Uterus (tissue), 2 donors: Measurements from ENCODE around the gene ABRACL.

ENCODE experiments used
- CTCF ChIP-seq, 4 experiments: fragments of 200-600 bp in 2 of 4; fragments of 450-650 bp in 2 of 4; sonication (generic) in 2 of 4; IDR thresholded peaks; one replicate each; pipeline ENCODE4 v1.5.1; 2016 to 2019; ENCODE audit warnings: antibody characterized with exemption in 4 of 4, mild to moderate bottlenecking in 2 of 4, moderate library complexity in 1 of 4
- POLR2A ChIP-seq, 2 donors: fragments of 450-650 bp; IDR thresholded peaks; one replicate each; pipeline ENCODE4 v1.6.1; 2016; ENCODE audit warnings: antibody characterized with exemption in 2 of 2, mild to moderate bottlenecking in 1 of 2, moderate library complexity in 1 of 2

- TF ChIP-seq POLR2A (IDR thresholded peaks at IDR 0.05) (no peak), CTCF (IDR thresholded peaks at IDR 0.05) (no peak)
Measured at GRCh38 chr6:139044250-139044649, 15.7 kb downstream of the ABRACL start.
